ENCODE results near the gene PDIA2. TPM values are rescaled to one million over a fixed set of nuclear protein-coding genes. Genes with fewer than 3 reads are reported as not detected.
A peak's percentile ranks its signal among the peaks of the same experiment; 100 is the strongest.
"Not testable (repeated sequence)": the region's sequence is repeated elsewhere in the genome, so short reads cannot be mapped to it uniquely, and the experiment has no call there.

The PDIA2 gene
- total RNA-seq, 1 experiment from 2014 or later: not detected

- peak overlapping the region; percentile 43 for H3K27ac Mint-ChIP-seq (ENCODE audit: unreplicated experiment)
- H3K36me3 Mint-ChIP-seq (ENCODE audit: insufficient read depth, unreplicated experiment): peaks cover 51% of the 10 kb centered on the region
- DNase-seq: no peak
- CTCF ChIA-PET: interaction anchor here (0.6 to 1.4 kb wide), 3 partner anchors 86 to 96 kb away, joined by 3 to 4 read pairs (median 3); no protein-coding TSS in a partner anchor
- intact Hi-C loops (cut with micrococcal nuclease; ENCODE audit: unreplicated experiment): no loop called here
- H3K27me3 Mint-ChIP-seq (ENCODE audit: unreplicated experiment): peaks cover 2% of the 10 kb centered on the region
- peaks cover 27% of the 10 kb centered on the region for H3K4me1 Mint-ChIP-seq (ENCODE audit: low read depth, unreplicated experiment)
- no peaks in the 10 kb centered on the region for H3K9me3 Mint-ChIP-seq (ENCODE audit: low read depth, unreplicated experiment)
- BruUV-seq (replicated peaks): no TSS peak
- peak overlapping the region; percentile 39 for H3K4me3 Mint-ChIP-seq (ENCODE audit: low read depth, unreplicated experiment)
- no peak for TF ChIP-seq CTCF (IDR thresholded peaks at IDR 0.05; ENCODE audit: unreplicated experiment)
Measured at GRCh38 chr16:266258-267164, 16.5 kb upstream of the PDIA2 start.

GRCh38 chr16:267562-267961 is 15.4 kb upstream of the PDIA2 start:
- H3K4me3 Mint-ChIP-seq (ENCODE audit: low read depth, unreplicated experiment); H3K27ac Mint-ChIP-seq (ENCODE audit: unreplicated experiment); intact Hi-C loops (cut with micrococcal nuclease; ENCODE audit: unreplicated experiment); CTCF ChIA-PET; H3K9me3 Mint-ChIP-seq (ENCODE audit: low read depth, unreplicated experiment); DNase-seq; BruUV-seq (replicated peaks): not testable (repeated sequence)
- Mint-ChIP-seq H3K4me1 (ENCODE audit: low read depth, unreplicated experiment) (peaks cover 27% of the 10 kb centered on the region), H3K27me3 (ENCODE audit: unreplicated experiment) (peaks cover 12% of the 10 kb centered on the region), H3K36me3 (ENCODE audit: insufficient read depth, unreplicated experiment) (peaks cover 42% of the 10 kb centered on the region)

GRCh38 chr16:268141-269053 is 14.6 kb upstream of the PDIA2 start:
- no peak for TF ChIP-seq CTCF (IDR thresholded peaks at IDR 0.05; ENCODE audit: unreplicated experiment)
- Mint-ChIP-seq H3K9me3 (ENCODE audit: low read depth, unreplicated experiment) (no peaks in the 10 kb centered on the region), H3K4me1 (ENCODE audit: low read depth, unreplicated experiment) (peaks cover 27% of the 10 kb centered on the region), H3K36me3 (ENCODE audit: insufficient read depth, unreplicated experiment) (peaks cover 37% of the 10 kb centered on the region), H3K4me3 (ENCODE audit: low read depth, unreplicated experiment) (peak overlapping the region; percentile 55), H3K27me3 (ENCODE audit: unreplicated experiment) (peaks cover 18% of the 10 kb centered on the region), H3K27ac (ENCODE audit: unreplicated experiment) (peak overlapping the region; percentile 31)
- intact Hi-C loops (cut with micrococcal nuclease; ENCODE audit: unreplicated experiment): no loop called here
- DNase-seq: peak; percentile 46
- CTCF ChIA-PET: interaction anchor here (0.6 to 1.3 kb wide), 2 partner anchors 23 to 85 kb away, joined by 3 to 5 read pairs; no protein-coding TSS in a partner anchor
- no TSS peak for BruUV-seq (replicated peaks)

DNA sequence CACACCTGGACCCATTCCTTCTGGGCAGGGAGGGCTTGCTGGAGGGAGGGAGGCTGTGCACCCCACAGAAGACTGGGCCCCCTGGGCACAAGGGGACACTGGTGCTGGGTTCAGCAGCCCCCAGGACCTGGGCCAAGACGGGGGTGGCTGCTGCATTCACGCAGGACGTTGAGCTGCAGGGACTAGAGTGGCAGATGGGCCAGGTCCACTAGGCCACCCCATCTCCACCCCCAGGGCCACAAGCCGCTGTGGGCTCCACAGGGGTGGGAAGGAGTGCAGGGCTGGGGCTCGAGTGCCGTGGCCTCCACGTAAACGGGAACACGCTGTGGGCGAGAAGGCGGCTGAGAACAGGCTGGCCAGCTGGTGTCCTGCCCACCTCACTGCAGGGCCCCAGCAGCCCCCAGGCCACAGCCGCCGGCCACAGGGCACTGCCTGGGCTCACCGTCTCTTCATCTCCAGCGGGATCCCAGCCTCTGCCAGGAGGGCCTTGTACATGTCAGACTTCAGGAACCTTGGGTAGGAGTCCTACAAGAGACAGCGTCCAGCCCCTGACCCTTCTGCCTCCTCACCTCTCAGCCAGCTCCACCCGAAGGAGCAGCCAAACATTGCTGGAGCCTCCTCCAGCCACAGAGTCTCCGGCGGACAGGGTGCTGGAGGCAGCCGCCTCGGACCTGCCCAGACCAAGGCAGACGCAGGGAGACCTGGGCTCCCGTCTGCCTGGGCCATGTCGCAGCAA is 13.7 kb upstream of the PDIA2 start:
- CTCF ChIA-PET: interaction anchor here (0.6 to 1.3 kb wide), 2 partner anchors 22 to 84 kb away, joined by 3 to 5 read pairs; no protein-coding TSS in a partner anchor
- no TSS peak for BruUV-seq (replicated peaks)
- DNase-seq: no peak
- Mint-ChIP-seq H3K9me3 (ENCODE audit: low read depth, unreplicated experiment) (no peaks in the 10 kb centered on the region), H3K36me3 (ENCODE audit: insufficient read depth, unreplicated experiment) (peaks cover 31% of the 10 kb centered on the region), H3K4me1 (ENCODE audit: low read depth, unreplicated experiment) (peaks cover 27% of the 10 kb centered on the region), H3K27me3 (ENCODE audit: unreplicated experiment) (peaks cover 18% of the 10 kb centered on the region), H3K27ac (ENCODE audit: unreplicated experiment) (no peak overlapping the region), H3K4me3 (ENCODE audit: low read depth, unreplicated experiment) (no peak overlapping the region)
- intact Hi-C loops (cut with micrococcal nuclease; ENCODE audit: unreplicated experiment): no loop called here
- no peak for TF ChIP-seq CTCF (IDR thresholded peaks at IDR 0.05; ENCODE audit: unreplicated experiment)

Measured in Calu3 (cell line).